GM23338 (cell line): ENCODE measurements around the gene CLN6. TPM values are rescaled to one million over a fixed set of nuclear protein-coding genes. Genes with fewer than 3 reads are reported as not detected.

Experiments
- ATAC-seq: fragments of 200-7000 bp; cut with Tn5 transposase; 3 replicates; pipeline ENCODE4 v1.9.1; 2020
- DNase-seq: peaks from one replicate; pipeline ENCODE4 v3.0.0-alpha.2; 2015; ENCODE audit warnings: low spot score
- H2AFZ ChIP-seq: fragments of 200-600 bp; sonication (generic); 2 replicates; pipeline ENCODE4 v1.8.0; 2016; ENCODE audit warnings: antibody characterized with exemption, mild to moderate bottlenecking, moderate library complexity
- H3F3A ChIP-seq: fragments of 200-600 bp; sonication (generic); replicated peaks from 2 replicates; pipeline ENCODE4 v1.8.0; 2017; ENCODE audit warnings: antibody characterized with exemption, mixed run types, low read depth
- H3K27ac ChIP-seq: fragments of 200-600 bp; sonication (generic); 2 replicates; pipeline ENCODE4 v1.6.1; 2016; ENCODE audit warnings: low read depth
- H3K27me3 ChIP-seq: fragments of 200-600 bp; sonication (generic); 2 replicates; pipeline ENCODE4 v1.8.0; 2016; ENCODE audit warnings: mild to moderate bottlenecking, mixed run types, moderate library complexity; ENCODE audit not compliant: insufficient read depth
- H3K36me3 ChIP-seq: fragments of 200-600 bp; sonication (generic); 2 replicates; pipeline ENCODE4 v1.8.0; 2016; ENCODE audit warnings: mild to moderate bottlenecking; ENCODE audit not compliant: insufficient read depth
- H3K4me1 ChIP-seq: fragments of 200-600 bp; sonication (generic); 2 replicates; pipeline ENCODE4 v1.8.0; 2016; ENCODE audit warnings: mild to moderate bottlenecking, moderate library complexity; ENCODE audit not compliant: insufficient read depth
- H3K4me2 ChIP-seq: fragments of 200-600 bp; sonication (generic); 2 replicates; pipeline ENCODE4 v1.7.1; 2017; ENCODE audit warnings: mixed run types
- H3K4me3 ChIP-seq: fragments of 200-600 bp; sonication (generic); 2 replicates; pipeline ENCODE4 v1.6.1; 2016; ENCODE audit warnings: mixed run types
- H3K79me2 ChIP-seq: fragments of 200-600 bp; sonication (generic); replicated peaks from 2 replicates; pipeline ENCODE4 v1.8.0; 2017; ENCODE audit warnings: mild to moderate bottlenecking; ENCODE audit not compliant: insufficient read depth
- H3K9me2 ChIP-seq: fragments of 200-600 bp; sonication (generic); 2 replicates; pipeline ENCODE4 v1.8.0; 2017; ENCODE audit not compliant: insufficient read depth
- H4K20me1 ChIP-seq: fragments of 200-600 bp; sonication (generic); replicated peaks from 2 replicates; pipeline ENCODE4 v1.8.0; 2017; ENCODE audit warnings: mild to moderate bottlenecking; ENCODE audit not compliant: insufficient read depth
- H3K27ac Mint-ChIP-seq: 2 replicates; pipeline ENCODE4 v1.8.0; 2020; ENCODE audit warnings: inconsistent platforms, mild to moderate bottlenecking, moderate library complexity, mixed read lengths
- H3K27me3 Mint-ChIP-seq: 3 replicates; pipeline ENCODE4 v1.8.0; 2022; ENCODE audit warnings: low read depth, mild to moderate bottlenecking, moderate library complexity, mixed read lengths, inconsistent platforms; ENCODE audit not compliant: insufficient read depth, poor library complexity
- H3K36me3 Mint-ChIP-seq: 3 replicates; pipeline ENCODE4 v1.8.0; 2021; ENCODE audit warnings: low read depth, mild to moderate bottlenecking, inconsistent platforms, moderate library complexity, mixed read lengths
- H3K4me1 Mint-ChIP-seq: 3 replicates; pipeline ENCODE4 v1.8.0; 2020; ENCODE audit warnings: mild to moderate bottlenecking, inconsistent platforms, mixed read lengths
- H3K4me3 Mint-ChIP-seq: 3 replicates; pipeline ENCODE4 v1.8.0; 2021; ENCODE audit warnings: moderate library complexity, mild to moderate bottlenecking, inconsistent platforms, mixed read lengths
- H3K9me3 Mint-ChIP-seq: 3 replicates; pipeline ENCODE4 v1.8.0; 2020; ENCODE audit warnings: moderate library complexity, mild to moderate bottlenecking, inconsistent platforms, mixed read lengths
- ETS1 ChIP-seq: IDR thresholded peaks from 2 replicates; pipeline ENCODE4 v1.6.1; 2016; ENCODE audit warnings: antibody characterized with exemption
- EZH2 ChIP-seq: fragments of 200-600 bp; sonication (generic); IDR thresholded peaks from one replicate; pipeline ENCODE4 v1.8.0; 2017; ENCODE audit warnings: antibody characterized with exemption, mild to moderate bottlenecking, low read depth; ENCODE audit not compliant: unreplicated experiment
- NANOG ChIP-seq: IDR thresholded peaks from 2 replicates; pipeline ENCODE4 v1.6.1; 2016; ENCODE audit warnings: antibody characterized with exemption, borderline replicate concordance
- REST ChIP-seq: IDR thresholded peaks from one replicate; pipeline ENCODE4 v1.6.1; 2018; ENCODE audit warnings: antibody characterized with exemption; ENCODE audit not compliant: unreplicated experiment
- polyA plus RNA-seq: library from polyadenylated mRNA; unstranded; fragments of >200 nt; fragmentation: Nextera tagmentation; extraction: Ambion mirVana; gene quantifications from 2 replicates; pipeline ENCODE4 v1.2.1, GENCODE V29; 2016
- total RNA-seq: library from RNA; depleted of rRNA; stranded (reverse); fragments of >200 nt; shearing (Covaris generic); gene quantifications from 2 replicates; pipeline ENCODE4 v1.2.3, GENCODE V29; 2014
- TF ChIP-seq, protein P1 (sequence below), 2 experiments: fragments of 200-600 bp in 1 of 2; sonication (generic) in 1 of 2; conservative IDR thresholded peaks; 2 replicates each; pipeline versions ENCODE4 v1.5.1 to v1.6.1; 2016 to 2017; ENCODE audit warnings: antibody characterized with exemption in 2 of 2, low read depth in 2 of 2, mild to moderate bottlenecking in 2 of 2, moderate library complexity in 1 of 2

The CLN6 gene
- total and polyA plus RNA-seq, 2 experiments from 2014 or later, result 20.7 to 69.5 TPM

DNA sequence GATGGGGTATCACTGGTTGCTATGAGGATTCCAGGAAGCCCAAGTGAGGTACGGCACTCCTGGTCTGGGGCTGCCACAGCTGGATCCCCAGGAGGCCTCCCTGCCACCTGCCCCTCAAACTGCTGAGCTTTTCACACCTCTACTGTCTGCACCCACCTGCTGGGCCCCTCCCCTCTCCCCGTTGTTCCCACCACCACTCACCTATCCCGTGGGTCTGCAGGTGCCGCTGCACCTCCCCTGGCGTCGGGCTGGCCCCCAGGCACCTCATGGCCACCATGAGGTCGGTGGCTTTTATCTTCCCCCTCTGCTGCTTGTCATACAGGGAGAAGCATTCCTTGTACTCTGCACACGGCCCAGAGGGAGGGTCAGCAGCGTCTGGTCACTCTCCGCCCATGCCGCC lies 30.2 kb downstream of the CLN6 start (continued):
- no peak for TF ChIP-seq REST
- TF ChIP-seq NANOG, result no peak
- TF ChIP-seq EZH2, result no peak

DNA sequence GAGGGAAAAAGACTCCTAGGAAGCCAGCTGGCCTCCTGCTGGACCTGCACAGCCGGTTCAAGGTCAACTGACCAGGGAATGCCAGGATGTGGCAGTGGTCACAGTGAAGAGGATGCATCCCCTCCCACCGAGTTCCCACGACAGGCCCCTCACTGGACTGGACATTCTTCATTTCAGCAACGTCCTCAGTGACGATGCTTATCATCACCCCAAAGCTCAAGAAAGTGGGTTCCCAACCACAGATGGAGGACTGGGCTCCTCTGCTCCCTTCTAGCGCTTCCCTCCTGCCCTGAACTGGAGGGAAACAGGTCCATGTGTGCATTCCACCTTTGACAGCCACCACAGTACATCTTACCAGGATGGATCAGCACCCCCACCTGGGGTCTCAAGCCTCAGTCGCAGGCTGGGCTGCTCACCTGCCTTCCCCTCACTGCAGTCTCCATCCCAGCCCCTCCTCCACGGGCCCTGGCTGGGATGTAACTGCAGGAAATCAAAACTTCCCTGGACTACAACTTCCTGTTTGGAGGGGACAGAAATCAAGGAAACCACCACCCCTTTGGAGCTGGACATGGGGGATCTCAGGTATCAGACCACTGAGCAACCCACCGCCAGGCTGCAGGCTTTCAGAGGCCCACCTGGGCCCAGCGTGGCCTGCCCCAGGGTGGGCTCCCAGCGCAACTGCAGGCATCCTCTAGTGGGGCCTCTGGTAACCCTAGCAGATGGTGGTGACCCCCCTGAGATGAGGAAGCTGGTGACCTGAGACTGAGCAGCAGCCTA lies 31.7 kb downstream of the CLN6 start:
- H4K20me1 ChIP-seq, result peaks cover 17% of the 10 kb centered on the region
- no peak overlapping the region for H3K4me3 ChIP-seq
- no peak overlapping the region for H3K27ac ChIP-seq
- H3K4me3 Mint-ChIP-seq, result no peak overlapping the region
- H3K9me3 Mint-ChIP-seq, result no peaks in the 10 kb centered on the region
- H3K4me1 ChIP-seq, result peaks cover 15% of the 10 kb centered on the region
- H3K79me2 ChIP-seq, result 0 out of 2 replicates have a peak, but pooled peaks cover 3% of the 10 kb centered on the region
- H3K27me3 ChIP-seq, result no peaks in the 10 kb centered on the region
- H3K4me2 ChIP-seq, result no peak overlapping the region
- peaks cover 5% of the 10 kb centered on the region; the same call in 1 of the 2 replicates for H3F3A ChIP-seq
- peaks cover 30% of the 10 kb centered on the region for H3K4me1 Mint-ChIP-seq
- peaks cover 14% of the 10 kb centered on the region for H3K27me3 Mint-ChIP-seq
- no peak overlapping the region for H2AFZ ChIP-seq
- peaks cover 7% of the 10 kb centered on the region; the same call in 1 of the 2 replicates for H3K36me3 ChIP-seq
- no peak for ATAC-seq
- H3K27ac Mint-ChIP-seq, result no peak overlapping the region
- TF ChIP-seq ETS1 (no peak), NANOG (no peak)
- TF ChIP-seq, protein P1, sequence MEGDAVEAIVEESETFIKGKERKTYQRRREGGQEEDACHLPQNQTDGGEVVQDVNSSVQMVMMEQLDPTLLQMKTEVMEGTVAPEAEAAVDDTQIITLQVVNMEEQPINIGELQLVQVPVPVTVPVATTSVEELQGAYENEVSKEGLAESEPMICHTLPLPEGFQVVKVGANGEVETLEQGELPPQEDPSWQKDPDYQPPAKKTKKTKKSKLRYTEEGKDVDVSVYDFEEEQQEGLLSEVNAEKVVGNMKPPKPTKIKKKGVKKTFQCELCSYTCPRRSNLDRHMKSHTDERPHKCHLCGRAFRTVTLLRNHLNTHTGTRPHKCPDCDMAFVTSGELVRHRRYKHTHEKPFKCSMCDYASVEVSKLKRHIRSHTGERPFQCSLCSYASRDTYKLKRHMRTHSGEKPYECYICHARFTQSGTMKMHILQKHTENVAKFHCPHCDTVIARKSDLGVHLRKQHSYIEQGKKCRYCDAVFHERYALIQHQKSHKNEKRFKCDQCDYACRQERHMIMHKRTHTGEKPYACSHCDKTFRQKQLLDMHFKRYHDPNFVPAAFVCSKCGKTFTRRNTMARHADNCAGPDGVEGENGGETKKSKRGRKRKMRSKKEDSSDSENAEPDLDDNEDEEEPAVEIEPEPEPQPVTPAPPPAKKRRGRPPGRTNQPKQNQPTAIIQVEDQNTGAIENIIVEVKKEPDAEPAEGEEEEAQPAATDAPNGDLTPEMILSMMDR (conservative IDR thresholded peaks at IDR 0.05; ENCODE audit: low read depth in 2 of 2), result 0 out of 4 replicates have a peak, but pooled peaks of 1 of the 2 experiments have one; percentile 9
- DNase-seq, result no peak
- peaks cover 20% of the 10 kb centered on the region for H3K36me3 Mint-ChIP-seq
- no peaks in the 10 kb centered on the region for H3K9me2 ChIP-seq
